ENCODE results near the gene EHD1.

The EHD1 gene

GRCh38 chr11:64881476-64881875, 3.1 kb upstream of the EHD1 start:
- TF ChIP-seq CTCF (IDR thresholded peaks at IDR 0.05) (no peak), ZFX (IDR thresholded peaks at IDR 0.05; ENCODE audit: borderline replicate concordance) (no peak)
- H3K27ac ChIP-seq = no peak overlapping the region

- H3K27ac ChIP-seq = no peak overlapping the region
- TF ChIP-seq ZFX (IDR thresholded peaks at IDR 0.05; ENCODE audit: borderline replicate concordance) (no peak), CTCF (IDR thresholded peaks at IDR 0.05) (no peak)
Observed at GRCh38 chr11:64880240-64881001, 2.0 kb upstream of the EHD1 start.

- peak overlapping the region; percentile 69 for H3K27ac ChIP-seq
- TF ChIP-seq CTCF (IDR thresholded peaks at IDR 0.05) = no peak
- no peak for TF ChIP-seq ZFX (IDR thresholded peaks at IDR 0.05; ENCODE audit: borderline replicate concordance)
Observed at GRCh38 chr11:64879244-64879900, 951 bp upstream of the EHD1 start.

GRCh38 chr11:64878223-64878493, 263 bp downstream of the EHD1 start:
- TF ChIP-seq ZFX (IDR thresholded peaks at IDR 0.05; ENCODE audit: borderline replicate concordance) (no peak), CTCF (IDR thresholded peaks at IDR 0.05) (no peak)
- peak overlapping the region; percentile 52; the same call in 1 of the 2 replicates for H3K27ac ChIP-seq

- TF ChIP-seq CTCF (IDR thresholded peaks at IDR 0.05) = no peak
- TF ChIP-seq ZFX (IDR thresholded peaks at IDR 0.05; ENCODE audit: borderline replicate concordance) = no peak
- peak overlapping the region; percentile 52; the same call in 1 of the 2 replicates for H3K27ac ChIP-seq
Observed at GRCh38 chr11:64877390-64878222, 815 bp downstream of the EHD1 start.

GRCh38 chr11:64876835-64877341, 1.5 kb downstream of the EHD1 start:
- TF ChIP-seq ZFX (IDR thresholded peaks at IDR 0.05; ENCODE audit: borderline replicate concordance) (no peak), CTCF (IDR thresholded peaks at IDR 0.05) (no peak)
- H3K27ac ChIP-seq = no peak overlapping the region

Data from 22Rv1 (cell line).